GM18867 (cell line): ENCODE results near the gene OR2D2.
A peak's percentile ranks its signal among the peaks of the same experiment; 100 is the strongest.
"Not testable (repeated sequence)": the region's sequence is repeated elsewhere in the genome, so short reads cannot be mapped to it uniquely, and the experiment has no call there.

Source experiments
- ATAC-seq: cut with Tn5 transposase; IDR thresholded peaks from one replicate; pipeline ENCODE4 v1.9.1; 2021; ENCODE audit warnings: mild to moderate bottlenecking, moderate library complexity; ENCODE audit not compliant: unreplicated experiment

OR2D2 gene, protein sequence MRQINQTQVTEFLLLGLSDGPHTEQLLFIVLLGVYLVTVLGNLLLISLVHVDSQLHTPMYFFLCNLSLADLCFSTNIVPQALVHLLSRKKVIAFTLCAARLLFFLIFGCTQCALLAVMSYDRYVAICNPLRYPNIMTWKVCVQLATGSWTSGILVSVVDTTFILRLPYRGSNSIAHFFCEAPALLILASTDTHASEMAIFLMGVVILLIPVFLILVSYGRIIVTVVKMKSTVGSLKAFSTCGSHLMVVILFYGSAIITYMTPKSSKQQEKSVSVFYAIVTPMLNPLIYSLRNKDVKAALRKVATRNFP

DNA sequence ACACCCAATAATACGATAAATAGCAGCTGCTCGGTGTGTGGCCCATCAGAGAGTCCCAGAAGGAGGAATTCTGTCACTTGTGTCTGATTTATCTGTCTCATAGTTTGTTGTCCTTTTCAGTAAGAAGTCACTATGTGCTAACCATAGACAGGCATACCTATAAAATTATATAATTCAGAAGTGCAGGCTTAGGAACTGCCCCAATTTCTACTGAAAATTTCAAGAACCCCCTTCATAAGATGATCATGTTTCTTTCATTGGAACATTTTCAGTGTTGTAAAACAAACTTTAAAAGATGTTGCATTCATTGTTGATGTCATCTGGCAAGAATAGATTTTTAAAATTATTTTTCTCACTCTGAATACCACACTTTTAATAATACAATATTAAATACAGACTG, at the start of gene OR2D2:
Gene OR2D2 (minus strand): TSS at position 101 of the 400 bp plus-strand sequence. CDS start 0 bp downstream, at position 101.
- ATAC-seq, result no peak

DNA sequence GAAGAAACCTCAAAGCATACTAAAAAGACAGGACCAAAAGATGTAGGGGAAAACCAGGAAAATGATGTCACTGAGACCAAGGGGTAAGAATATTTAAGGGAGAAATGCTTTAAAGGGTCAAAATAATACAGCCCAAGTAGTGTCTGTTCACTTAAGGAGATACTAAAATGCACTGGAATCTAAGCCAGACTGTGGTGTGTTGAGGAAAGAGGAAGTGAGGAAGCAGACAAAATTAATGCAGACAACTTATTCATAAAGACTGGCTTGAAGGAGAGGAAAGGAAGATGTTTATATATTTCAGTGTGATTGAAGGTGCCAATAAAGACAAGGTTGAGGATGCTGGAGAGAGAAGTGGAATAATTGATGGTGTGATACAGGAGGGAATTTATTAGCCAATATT, 49.7 kb upstream of the OR2D2 start:
- ATAC-seq, result no peak

DNA sequence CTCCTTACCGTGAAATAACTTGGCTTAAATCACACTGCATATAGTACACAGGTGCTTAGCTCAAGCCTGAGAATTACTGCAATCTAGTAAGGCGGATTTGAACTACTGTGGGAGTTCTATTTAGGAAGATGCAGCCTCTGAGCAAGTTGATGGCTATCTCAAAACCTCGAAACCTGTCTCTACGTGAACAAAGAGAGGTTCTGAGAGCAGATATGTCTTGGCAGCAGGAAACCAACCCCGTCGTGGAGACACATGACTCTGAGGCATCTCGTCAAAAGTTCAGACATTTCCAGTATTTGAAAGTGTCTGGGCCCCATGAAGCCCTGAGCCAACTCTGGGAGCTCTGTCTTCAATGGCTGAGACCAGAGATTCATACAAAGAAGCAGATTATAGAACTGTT, 39.8 kb upstream of the OR2D2 start:
- no peak for ATAC-seq

DNA sequence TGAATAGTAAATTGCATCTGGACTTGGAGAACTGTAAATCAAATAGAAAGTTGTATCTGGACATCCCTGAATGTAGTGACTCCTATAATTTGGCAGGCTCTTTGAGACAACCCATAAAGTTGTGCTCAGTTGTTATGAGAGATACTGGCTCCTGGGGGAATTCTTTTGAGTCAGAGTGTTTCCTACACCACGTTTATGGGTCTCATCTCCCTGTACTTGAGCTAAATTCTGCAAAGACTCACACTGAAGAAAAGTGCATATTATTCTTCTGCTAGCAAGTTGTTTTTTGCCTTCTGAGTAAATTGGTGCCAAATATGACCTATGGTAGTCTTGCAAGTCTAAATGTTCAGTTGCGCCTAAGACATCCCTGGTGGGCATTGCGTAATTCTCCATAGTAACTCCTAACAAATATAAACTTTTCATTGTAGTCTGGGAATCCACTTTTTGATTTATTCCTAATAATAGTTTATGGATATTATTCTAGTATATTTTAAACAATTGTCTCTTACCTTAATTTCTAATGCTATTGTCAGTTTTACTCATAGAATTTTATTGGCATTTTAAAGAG, 38.9 kb upstream of the OR2D2 start:
- ATAC-seq, result no peak

DNA sequence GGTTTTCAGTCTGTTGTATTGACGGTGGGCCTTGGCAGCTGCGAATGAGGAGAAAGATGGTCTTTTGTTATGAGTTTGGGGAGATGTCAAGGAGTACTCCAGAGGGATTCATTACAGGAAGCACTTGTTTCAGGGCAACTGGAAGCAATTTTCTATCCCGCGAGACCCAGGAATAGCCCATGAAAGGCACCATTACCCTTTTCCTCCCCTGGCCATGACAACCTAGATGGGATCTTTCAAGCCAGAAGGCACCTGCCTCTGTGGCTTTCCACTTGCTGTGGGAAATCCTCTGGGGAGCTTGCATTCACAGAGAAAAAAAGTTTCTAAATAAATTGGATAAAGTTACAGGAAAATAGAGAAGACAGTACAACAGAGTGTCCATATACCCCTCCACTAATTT, 36.6 kb upstream of the OR2D2 start:
- ATAC-seq, result no peak

DNA sequence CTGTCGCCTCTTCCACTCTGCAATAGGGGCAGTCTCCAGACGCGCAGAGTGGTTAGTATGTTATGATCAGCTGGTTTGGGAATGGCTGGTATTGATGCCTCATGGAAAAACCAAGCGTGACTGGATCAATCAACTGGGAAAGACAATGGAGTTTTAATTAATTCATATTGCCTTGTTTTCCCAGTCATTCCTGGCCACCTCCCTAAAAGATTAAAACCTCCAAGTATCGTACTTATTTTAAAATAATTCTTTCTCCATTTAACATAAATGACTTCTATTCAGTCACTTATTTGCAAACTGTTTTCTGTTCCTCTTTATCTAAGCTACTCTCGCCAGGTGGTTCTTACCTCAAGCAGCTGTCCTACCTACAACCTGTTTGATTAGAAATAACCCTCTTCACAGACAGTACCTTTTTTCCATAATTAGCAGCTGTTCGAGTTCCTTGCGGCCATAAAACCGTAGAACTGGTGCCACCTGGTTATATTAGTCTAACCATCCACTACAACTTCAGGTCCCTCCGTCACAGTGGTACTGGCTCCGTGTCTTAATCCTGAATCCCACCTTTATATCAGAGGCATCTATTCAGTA, 34.8 kb upstream of the OR2D2 start:
- ATAC-seq, result peak; percentile 77

DNA sequence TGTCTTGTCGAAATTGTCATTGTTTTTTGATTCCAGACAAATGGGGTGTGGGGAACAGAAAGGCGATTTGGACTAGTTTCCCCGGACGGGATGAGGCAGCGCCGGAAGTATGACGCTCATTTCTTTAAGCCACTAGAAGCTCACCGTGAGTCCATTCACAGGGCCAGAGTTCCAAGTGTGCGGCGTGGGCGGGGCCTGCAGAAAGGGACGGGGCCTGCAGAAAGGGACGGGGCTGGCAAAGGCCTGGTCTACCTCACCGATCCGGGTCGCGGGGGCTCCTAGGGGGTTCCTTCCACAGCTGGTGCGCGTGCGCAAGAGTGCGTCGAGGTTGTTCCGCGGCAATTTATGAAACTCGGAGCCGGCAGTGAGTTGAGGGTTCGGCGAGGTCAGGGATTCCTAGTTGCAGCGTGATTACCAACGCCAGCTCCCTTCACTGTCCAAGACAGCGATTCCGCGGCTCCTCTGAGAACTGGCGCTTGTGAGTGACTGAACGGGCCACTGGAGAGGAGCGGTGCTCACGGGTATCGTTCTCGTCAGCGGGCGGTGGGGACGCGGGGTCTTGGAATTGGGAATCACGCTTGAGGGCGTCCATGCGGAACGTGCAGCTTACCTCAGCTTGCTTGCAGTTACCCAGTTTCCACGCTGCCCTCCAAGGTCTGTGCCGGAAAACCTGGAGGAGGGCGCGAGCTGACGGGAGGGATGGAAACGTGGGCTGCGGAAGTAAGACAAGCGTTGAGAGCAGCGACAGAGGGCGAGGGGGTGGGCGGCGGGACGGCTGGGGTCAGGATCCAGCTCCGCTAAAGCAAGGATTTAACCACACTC, 34.1 kb upstream of the OR2D2 start, which contains the start of gene ZNF215:
Gene ZNF215 (plus strand): TSS at position 219 of the 822 bp plus-strand sequence. CDS start 5,847 bp downstream, outside the sequence.
- ATAC-seq, result peak; percentile 68

DNA sequence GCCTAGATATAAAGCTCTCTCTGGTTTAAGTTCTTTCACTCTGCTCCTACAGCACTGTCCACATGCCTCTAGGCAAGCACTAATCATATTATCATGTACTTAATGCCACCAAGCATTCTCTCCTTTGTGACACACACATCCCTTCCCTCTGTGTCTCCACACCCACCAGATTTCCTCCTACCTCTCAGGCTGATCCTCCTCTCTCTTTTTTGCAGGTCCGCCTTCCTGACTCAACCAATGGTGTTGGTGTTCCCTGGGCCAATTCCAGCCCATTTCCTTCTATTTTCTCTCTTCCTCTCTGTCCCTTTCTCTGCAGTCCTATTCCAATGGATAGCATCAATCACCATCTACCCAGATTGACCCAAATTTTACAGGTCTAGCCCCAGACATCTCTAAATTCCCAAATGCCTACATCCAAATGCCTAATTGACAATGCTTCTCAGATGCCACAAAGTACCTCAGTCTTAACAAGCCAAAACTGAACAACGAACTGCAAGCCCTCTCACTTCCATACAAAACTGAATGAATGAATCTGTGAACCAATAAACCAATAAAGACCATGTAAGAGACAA, 33.4 kb upstream of the OR2D2 start:
- peak; percentile 14 for ATAC-seq

DNA sequence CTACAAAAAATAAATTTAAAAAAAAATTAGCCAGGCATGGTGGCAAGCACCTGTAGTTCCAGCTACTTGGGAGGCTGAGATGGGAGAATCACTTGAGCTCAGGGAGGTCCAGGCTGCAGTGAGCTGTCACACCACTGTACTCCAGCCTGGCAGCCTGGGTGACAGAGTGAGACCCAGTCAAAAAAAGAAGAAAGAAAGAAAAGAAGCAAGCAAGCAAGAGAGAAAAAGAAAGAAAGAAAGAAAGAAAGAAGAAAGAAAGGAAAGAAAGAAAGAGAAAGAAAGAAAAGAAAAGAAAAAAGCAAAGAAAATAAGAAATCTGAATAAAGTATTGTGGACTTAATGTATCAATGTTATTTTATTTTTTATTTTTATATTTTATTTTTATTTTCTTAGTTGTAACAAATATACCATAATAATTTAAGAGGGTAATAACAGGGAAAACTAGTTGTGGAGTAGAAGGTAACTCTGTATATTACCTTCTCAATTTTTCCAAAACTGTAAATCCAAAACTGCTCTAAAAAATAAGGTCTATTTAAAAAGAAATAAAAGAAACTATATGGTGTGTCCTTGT, 32.8 kb upstream of the OR2D2 start:
- no peak for ATAC-seq

DNA sequence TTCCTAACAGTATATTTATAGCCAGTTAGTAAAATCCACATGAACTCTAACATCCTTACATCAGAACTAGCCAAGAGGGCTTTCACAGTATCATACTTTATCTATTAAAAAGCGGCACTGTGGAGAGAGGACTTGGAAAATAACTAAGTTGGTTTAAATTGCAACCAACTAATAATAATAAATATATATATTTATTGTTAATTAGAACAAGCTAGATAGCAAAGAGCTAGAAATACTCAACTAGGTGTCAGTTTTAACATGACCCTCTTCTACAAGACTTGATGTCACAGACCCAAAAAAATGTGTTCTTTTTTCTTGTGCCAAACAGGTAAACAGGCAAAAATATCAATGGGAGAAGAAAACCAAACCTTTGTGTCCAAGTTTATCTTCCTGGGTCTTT, 28.4 kb upstream of the OR2D2 start, which contains the start of gene OR2D3:
Gene OR2D3 (plus strand): TSS at position 301 of the 400 bp plus-strand sequence. CDS start 0 bp downstream, at position 301.
- ATAC-seq, result no peak

DNA sequence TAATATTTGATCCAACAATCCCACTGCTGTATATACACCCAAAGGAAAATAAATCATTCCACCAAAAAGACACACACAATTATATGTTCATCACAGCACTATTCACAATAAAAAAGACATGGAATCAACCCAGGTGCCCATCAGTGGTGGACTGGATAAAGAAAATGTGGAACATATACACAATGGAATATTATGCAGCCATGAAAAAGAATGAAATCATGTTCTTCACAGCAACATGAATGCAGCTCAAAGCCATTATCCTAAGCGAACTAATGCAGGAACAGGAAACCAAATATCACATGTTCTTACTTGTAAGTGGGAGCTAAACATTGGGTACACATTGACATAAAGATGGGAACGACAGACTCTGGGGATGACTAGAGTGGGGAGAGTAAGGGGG, 27.4 kb upstream of the OR2D2 start:
- ATAC-seq, result no peak

DNA sequence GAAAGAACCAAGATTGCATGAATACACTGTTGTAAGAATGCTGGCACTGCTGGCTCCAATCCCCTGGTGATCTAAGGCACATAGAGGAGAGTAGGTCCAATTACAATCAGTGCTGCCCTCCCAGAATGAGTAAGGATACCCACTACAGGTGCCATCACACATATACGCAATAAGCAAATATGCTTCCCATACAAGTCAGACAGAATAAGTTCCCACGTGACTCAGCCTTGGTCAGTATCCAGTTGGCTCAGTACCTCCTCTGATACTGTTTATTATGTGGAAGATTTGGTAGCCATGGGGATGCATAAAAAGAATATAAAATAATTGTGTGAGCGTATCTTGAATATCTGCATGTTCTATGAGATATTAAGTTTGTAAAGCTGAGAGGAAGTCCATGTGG, 19.6 kb upstream of the OR2D2 start:
- ATAC-seq, result no peak

DNA sequence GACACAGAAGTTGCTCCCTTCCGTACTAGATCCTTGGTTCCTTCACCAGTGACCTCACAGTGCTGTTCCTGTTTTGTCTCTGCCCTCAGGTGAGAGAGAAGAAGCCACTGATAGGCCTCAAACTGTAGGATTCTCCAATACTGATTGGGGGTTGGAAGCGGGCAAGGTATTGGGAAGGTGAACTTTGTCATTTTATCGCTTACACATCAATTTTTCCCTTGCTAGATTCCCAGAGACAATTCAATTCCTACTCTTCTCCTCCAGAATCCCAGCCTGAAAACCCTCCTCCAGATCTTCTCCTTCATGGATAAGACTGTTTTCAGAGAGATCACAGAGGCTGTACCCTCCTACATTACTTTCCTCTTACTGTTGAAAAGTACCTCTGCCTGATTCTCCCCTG, 19.1 kb upstream of the OR2D2 start:
- ATAC-seq, result no peak

DNA sequence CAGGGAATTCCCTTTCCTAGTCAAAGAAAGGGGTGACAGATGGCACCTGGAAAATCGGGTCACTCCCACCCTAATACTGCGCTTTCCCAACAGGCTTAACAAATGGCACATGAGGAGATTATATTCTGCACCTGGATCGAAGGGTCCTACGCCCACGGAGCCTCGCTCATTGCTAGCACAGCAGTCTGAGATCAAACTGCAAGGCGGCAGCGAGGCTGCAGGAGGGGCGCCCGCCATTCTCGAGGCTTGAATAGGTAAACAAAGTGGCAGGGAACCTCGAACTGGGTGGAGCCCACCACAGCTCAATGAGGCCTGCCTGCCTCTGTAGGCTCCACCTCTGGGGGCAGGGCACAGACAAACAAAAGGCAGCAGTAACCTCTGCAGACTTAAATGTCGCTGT, 12.5 kb upstream of the OR2D2 start:
- ATAC-seq, result not testable (repeated sequence)

DNA sequence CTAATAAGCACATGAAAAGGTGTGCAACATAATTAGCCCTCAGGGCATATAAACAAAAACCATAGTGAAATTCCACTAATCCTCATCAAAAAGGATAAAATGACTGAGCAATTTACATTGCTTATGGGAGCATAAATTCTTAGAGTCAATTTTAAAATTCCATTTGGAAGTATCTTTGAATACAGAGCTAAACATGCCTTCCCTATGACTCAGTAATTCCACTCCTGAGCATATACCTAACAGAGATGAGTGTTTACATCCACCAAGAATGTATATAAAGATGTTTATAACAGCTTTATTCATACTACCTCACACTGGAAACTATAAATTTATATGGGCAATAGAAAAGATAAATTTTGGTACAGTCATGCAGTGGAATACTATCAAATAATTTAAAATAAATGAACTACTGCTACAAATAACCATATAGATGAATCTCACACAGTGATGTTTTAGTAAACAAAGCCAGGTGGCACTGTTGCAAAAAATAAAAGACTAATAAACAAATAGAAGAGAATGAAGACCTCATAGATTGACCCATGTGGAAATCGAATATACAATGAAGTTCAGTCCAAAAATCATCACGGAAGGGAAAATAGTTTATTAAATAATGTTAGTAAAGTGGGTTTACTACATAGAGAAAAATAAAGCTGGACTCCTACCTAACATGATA, 8.2 kb upstream of the OR2D2 start:
- no peak for ATAC-seq

DNA sequence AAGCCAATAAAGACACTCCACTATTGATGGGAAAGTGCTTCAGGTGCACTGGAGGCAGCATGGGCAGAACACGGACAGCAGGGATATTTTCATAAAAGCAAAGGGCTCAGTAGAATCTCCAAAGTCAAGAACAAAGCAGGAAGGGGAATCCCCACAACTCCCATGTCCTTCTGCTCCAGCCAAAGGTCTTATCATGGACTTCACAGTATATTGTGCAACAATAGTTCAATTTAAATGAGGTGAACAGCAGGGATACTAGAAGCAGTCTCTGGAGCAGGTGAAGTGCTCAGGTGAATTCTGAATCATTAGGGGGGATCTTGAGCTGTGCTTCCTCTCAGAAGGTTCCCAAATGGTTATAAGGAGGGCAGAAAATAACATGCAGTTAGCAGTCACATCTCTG, 6.6 kb upstream of the OR2D2 start:
- ATAC-seq, result no peak

DNA sequence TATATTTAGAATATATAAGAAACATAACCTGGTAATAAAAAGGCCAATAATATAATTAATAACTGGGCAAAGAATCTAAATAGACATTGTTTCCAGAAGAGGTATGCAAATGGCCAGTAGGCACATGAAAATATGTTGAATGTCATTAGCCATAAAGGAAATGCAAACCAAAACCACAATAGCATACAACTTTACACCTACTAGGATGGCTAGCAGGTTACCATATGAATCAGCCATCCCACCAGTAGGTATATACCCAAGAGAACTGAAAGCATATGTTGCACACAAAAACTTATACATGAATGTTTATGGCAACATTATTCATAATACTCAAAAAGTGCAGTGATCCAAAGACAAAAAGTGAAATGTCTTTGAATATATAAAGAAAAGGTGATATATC, 2.7 kb upstream of the OR2D2 start:
- peak; percentile 98 for ATAC-seq

DNA sequence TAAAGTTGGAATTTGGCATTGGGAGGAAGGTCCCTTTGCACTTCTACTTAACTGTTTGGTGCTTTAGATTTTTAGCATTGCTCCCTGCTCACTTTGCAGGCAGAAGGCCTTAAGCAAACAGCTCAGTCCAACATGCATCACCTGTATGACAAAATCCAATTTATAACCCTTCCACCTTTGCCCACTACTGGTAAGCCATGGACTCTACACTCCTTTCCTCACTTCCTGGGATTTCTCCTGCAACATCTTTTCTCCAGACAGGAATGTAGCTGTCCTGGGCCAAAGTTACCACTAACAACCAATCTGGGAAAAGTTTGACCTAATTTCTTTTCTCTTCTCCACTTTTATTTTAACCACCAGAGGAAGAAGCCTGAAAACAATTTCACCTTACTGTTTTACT, 1.8 kb upstream of the OR2D2 start:
- no peak for ATAC-seq

DNA sequence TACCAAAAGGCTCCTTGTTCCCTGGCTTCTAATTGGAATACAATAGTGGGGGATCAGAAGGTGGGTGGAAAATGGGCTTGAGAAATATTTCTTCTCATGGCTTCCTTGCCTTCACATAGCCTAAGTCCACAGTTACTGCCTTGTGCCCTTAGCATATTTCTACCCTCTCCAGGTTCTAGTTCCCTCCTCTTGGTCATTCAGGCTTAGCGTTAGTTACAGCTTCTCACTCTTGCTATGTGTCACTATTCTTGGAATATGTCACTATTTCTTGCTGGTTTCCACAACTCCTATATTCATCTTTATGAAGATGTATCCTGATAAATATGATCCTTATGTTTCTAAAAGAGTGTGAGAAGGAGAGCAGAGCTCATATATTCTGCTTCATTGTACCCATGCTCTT, 2.5 kb downstream of the OR2D2 start:
- no peak for ATAC-seq

DNA sequence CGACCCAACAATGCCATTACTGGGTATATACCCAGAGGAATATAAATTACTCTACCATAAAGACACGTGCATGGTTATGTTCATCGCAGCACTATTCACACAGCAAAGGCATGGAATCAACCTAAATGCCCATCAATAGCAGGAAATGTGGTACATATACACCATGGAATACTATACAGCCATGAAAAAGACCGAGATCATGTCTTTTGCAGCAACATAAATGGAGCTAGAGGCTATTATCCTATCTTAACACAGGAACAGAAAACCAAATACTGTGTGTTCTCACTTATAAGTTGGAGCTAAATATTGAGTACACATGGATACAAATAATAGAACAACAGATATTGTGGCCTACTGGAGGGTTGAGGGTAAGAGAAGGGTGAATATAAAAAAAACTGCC, 3.5 kb downstream of the OR2D2 start:
- no peak for ATAC-seq
